GM12875 (cell line): Measurements from ENCODE around the gene CALML3.
"Not testable (repeated sequence)": the region's sequence is repeated elsewhere in the genome, so short reads cannot be mapped to it uniquely, and the experiment has no call there.

Experiments
- H3K4me3 ChIP-seq: one replicate; pipeline ENCODE4 v1.5.1; 2011; ENCODE audit warnings: low read depth, low read length, control low read depth
- TF ChIP-seq, protein P1 (sequence below): IDR thresholded peaks from 2 replicates; pipeline ENCODE4 v1.5.1; 2011; ENCODE audit warnings: low read depth, mild to moderate bottlenecking, control low read depth, inconsistent platforms, low read length, moderate library complexity, borderline replicate concordance; ENCODE audit not compliant: insufficient read depth

CALML3 gene

DNA sequence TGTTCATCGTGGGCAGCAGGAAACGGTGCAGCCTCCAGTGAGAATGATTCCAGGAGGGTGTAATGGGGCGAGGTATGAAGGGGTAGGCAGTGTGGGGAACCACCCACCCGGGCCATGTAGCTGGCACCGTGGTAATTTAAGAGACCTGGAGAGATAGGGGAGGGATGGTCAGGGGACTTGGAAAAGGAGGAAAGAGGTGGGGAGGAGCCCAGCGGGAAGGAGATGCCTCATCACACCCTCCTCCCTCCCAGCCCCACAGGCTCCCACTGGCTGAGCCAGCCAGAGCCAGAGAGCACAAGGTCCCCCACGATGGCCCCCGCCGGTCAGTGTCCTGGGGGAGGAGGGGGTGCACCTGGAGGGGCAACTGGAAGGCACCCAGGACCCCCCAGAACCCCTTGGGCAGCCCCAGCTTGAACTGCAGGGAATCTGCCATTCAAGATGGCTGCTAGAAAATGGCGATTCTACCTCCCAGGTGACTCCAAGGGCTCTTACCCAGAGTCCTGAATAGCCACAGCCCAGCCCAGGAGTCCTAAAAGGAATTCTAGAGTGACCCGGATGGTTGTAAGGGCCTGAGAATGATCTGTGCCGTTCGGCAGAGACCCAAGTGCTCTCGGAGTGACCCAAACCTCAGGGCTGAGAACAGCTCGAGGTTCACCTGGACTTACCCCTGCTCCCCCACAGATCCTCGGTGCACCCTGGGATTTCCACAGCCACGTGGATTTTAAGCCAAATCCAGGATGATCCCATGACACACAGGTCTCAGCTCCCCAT is 28.8 kb downstream of the CALML3 start:
- TF ChIP-seq, protein P1, sequence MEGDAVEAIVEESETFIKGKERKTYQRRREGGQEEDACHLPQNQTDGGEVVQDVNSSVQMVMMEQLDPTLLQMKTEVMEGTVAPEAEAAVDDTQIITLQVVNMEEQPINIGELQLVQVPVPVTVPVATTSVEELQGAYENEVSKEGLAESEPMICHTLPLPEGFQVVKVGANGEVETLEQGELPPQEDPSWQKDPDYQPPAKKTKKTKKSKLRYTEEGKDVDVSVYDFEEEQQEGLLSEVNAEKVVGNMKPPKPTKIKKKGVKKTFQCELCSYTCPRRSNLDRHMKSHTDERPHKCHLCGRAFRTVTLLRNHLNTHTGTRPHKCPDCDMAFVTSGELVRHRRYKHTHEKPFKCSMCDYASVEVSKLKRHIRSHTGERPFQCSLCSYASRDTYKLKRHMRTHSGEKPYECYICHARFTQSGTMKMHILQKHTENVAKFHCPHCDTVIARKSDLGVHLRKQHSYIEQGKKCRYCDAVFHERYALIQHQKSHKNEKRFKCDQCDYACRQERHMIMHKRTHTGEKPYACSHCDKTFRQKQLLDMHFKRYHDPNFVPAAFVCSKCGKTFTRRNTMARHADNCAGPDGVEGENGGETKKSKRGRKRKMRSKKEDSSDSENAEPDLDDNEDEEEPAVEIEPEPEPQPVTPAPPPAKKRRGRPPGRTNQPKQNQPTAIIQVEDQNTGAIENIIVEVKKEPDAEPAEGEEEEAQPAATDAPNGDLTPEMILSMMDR = no peak
- no peak overlapping the region for H3K4me3 ChIP-seq

DNA sequence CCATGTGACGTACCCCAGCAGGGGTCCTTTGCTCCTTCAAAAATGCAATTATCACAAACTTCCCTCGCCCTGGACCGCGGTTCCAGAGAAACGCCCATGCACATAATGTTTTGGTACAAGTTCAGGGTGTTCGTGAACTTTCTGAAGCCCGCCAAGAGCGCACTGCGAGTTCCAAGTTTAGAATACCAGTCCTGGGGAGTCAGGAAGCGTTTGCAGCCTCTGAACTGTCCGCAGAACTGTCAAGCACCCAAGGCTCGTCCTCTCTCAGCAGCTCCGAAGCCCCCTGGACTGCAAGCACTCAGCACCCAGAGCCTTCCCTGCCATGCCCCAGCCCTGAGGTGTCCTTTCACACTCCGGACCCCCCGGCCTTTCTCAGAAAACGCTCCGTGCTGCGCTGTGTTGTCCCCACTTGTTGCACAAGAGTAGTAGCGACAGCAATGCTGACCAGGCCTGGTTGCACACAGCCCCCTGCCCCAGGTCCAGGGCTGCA is 30.3 kb downstream of the CALML3 start:
- no peak overlapping the region for H3K4me3 ChIP-seq
- TF ChIP-seq, protein P1 = no peak

DNA sequence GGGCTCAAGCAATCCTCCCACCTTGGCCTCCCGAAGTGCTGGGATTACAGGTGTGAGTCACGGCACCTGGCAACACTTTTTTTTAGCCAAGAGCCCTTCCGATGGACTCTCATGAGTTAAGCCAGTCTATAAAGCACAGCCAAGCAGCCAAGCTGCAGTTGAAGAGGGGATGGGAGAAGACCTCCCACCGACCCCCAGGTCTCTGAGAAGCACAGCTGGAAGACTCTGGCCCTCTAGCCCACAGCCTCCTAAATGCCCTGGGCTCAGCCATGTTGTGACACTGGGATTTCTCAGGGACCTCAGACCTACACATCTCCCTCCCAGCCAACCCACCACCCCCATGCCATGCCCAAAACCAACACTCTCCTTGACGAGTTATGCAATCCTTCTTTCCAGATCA is 31.1 kb downstream of the CALML3 start:
- no peak overlapping the region for H3K4me3 ChIP-seq
- TF ChIP-seq, protein P1 = no peak

DNA sequence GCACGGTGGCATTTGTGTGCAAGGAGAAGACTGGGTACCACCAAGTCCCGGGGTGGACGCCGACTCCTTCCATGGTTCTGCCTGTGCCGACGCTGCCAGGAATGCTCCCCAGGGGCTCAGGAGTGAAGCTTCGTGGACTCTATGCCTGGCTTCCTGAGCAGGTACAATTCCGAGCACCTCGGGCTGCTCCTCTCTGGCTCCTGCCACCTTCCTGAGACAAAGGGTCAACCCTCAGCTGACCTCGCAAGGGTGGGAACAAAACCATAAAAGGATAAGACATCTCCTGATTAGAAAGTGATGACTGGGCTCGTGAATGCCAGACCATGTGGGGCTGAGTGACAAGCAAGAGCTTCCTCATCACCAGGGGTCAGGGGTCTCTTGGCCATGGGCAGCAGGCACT is 31.8 kb downstream of the CALML3 start:
- TF ChIP-seq, protein P1 = no peak
- no peak overlapping the region for H3K4me3 ChIP-seq

DNA sequence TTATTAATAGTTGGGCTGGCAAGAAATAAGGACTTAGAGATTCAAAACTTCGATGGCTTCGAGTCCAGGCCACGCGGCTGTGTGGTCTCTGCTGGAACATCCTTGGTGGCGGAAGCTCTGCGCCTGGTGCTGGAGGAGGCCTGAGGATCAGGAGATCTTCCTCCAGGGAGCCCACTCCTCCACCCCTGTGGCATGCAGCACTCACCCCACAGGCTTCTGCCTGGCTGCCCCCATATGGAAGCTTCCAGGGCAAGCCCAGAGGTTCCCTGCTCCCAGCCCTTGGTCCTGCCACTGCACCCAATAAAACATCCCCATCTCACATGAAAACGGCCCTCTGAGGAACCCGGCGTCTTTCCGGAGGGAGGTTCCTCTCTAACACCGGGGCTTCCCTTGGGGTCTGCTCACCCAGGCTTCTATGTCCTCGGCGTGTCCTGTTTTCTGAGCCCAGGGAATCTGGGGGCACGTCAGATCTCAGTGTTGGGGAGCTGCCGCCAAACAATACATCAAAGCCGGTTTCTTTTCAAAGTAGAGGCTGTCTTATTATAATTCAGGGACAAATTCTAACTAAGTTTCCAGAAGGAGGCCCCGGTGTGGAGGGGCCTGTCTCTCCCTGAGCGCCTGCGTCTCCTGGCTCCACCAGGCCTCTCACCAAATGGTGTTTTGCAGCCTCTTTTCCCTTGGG is 32.4 kb downstream of the CALML3 start:
- H3K4me3 ChIP-seq = no peak overlapping the region
- TF ChIP-seq, protein P1 = no peak

DNA sequence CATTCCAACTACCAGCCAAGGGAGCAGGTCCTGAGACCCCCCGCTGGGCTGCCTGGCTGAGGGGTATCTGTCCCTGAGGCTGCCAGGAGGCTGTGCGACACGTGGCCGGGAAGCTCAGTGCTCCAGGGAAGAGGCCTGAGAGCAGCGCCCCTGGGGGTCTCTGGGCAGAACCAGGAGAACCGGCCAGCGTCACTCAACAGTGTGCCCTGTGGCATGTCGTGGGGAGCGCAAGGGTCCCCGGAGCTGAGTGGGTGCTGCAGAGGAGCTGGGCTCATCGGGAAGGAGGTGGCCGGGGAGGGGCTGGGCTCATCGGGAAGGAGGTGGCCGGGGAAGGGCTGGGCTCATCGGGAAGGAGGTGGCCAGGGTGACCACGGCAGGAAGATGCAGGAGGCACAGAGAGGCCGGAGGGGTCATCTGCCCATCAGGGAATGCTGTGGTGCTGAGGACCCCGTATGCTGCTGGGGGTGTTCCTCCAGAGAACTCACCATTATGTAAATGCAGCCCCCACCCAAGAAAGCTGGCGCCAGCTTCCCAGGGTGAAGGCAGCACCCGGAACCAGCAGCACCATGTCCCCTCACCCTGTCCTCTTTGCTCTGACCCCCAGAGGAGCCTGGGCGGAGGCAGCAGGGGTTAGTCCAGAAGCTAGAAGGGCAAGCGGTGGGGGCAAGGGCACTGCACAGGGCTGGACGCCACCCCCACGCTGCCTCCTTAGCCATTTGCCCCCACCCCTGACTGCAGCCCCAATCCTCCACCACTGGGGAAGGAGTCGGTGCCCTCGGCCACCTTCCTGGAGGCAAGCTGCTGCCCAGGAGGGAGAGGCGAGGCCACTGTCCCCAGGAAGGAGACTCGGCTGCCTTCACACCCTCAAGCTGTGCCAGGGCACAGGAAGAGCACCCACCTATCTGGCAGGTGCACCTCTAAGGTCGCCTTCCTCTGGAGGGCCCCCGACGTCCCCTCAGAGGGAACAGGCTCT is 33.3 kb downstream of the CALML3 start:
- H3K4me3 ChIP-seq = no peak overlapping the region
- TF ChIP-seq, protein P1 = no peak

DNA sequence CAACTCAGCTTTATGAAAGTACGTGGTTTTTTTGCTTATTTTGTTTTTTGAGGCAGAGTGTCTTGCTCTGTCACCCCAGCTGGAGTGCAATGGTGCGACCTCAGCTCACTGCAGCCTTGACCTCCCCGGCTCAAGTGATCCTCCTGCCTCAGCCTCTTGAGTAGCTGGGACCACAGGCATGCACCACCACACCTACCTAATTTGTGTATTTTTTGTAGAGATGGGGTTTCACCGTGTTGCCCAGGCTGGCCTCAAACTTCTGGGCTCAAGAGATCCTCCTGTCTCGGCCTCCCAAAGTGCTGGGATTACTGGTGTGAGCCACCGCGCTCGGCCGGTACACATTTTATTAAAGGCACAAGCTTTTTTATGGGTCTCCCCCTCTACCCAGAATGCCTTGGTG is 34.3 kb downstream of the CALML3 start:
- H3K4me3 ChIP-seq = not testable (repeated sequence)
